ENCODE measurements around the gene MAGOH. TPM values are rescaled to one million over a fixed set of nuclear protein-coding genes. Genes with fewer than 3 reads are reported as not detected.

Gene MAGOH
- total and polyA plus RNA-seq, 8 donors = 31.8 to 88.3 (median 76.8) TPM

- DNase-seq (no peak), ATAC-seq (no peak)
- H3K36me3 ChIP-seq = peaks cover 0 to 65% of the 10 kb centered on the region in 2 donors
- no peaks in the 10 kb centered on the region for H3K4me1 ChIP-seq
- no peaks in the 10 kb centered on the region for H3K27me3 ChIP-seq
- H3K27ac ChIP-seq = no peak overlapping the region
- H3K9me3 ChIP-seq = no peaks in the 10 kb centered on the region
- no peak for TF ChIP-seq CTCF (IDR thresholded peaks at IDR 0.05)
- intact Hi-C loops (cut with DNase I) = no loop called here
- no peak overlapping the region for H3K4me3 ChIP-seq
Measured at GRCh38 chr1:53250325-53250724, 12.0 kb upstream of the MAGOH start.

- intact Hi-C loops (cut with DNase I) = no loop called here
- Histone ChIP-seq H3K36me3 (peaks cover 0 to 59% of the 10 kb centered on the region in 2 donors), H3K4me3 (no peak overlapping the region), H3K27ac (no peak overlapping the region), H3K9me3 (no peaks in the 10 kb centered on the region), H3K27me3 (no peaks in the 10 kb centered on the region), H3K4me1 (no peaks in the 10 kb centered on the region)
- ATAC-seq (no peak), DNase-seq (no peak)
- TF ChIP-seq CTCF (IDR thresholded peaks at IDR 0.05) = no peak
Measured at GRCh38 chr1:53249706-53250105, 11.4 kb upstream of the MAGOH start.

GRCh38 chr1:53246261-53247134 is 8.2 kb upstream of the MAGOH start:
- no peak overlapping the region for H3K27ac ChIP-seq
- no peaks in the 10 kb centered on the region for H3K27me3 ChIP-seq
- intact Hi-C loops (cut with DNase I) = no loop called here
- TF ChIP-seq CTCF (IDR thresholded peaks at IDR 0.05) = no peak
- DNase-seq = no peak
- no peaks in the 10 kb centered on the region for H3K9me3 ChIP-seq
- H3K4me3 ChIP-seq = no peak overlapping the region
- ATAC-seq = no peak
- no peaks in the 10 kb centered on the region for H3K4me1 ChIP-seq
- peaks cover 0 to 40% of the 10 kb centered on the region in 2 donors for H3K36me3 ChIP-seq

DNA sequence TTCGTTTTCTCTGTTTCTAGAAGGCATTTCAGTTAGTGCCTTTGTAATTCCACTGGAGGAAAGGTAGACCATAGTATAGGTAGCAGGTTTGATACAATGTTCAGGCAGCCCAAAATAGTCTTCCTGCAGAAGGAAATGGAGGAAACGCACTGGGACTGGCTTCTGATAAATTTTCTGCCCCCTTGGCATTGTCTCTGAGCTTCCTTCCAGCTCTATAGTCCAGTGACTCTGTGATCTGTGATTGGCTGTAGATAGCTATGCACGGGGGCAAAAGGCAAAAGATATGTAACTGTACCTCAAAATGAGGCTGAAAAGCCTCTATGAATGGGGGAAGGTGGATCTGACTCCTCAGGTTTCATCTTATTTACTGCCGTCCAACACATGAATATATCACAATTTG is 5.8 kb upstream of the MAGOH start:
- DNase-seq (no peak), ATAC-seq (no peak)
- no peaks in the 10 kb centered on the region for H3K27me3 ChIP-seq
- no peak for TF ChIP-seq CTCF (IDR thresholded peaks at IDR 0.05)
- H3K27ac ChIP-seq = no peak overlapping the region
- H3K4me3 ChIP-seq = no peak overlapping the region
- H3K4me1 ChIP-seq = no peaks in the 10 kb centered on the region
- no peaks in the 10 kb centered on the region for H3K9me3 ChIP-seq
- intact Hi-C loops (cut with DNase I) = no loop called here
- peaks cover 0 to 26% of the 10 kb centered on the region in 2 donors for H3K36me3 ChIP-seq

DNA sequence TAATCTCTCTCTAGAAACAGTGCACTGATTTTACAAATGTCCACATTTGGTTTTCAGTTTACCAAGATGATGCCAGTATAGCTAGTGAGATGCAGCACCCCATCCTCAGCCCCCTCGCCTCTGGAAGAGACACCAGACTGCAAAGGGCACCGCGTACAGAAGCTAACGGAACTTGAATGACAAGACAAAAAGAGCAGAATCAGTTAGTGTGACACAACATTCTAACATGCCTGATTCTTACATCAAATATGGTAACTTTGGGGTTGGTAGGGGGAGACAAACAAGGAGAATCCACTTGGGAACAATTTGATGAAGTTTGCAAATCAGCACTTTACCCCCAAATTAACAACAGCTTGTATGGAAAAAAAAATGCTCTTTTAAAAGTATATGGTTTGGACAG is 4.1 kb upstream of the MAGOH start:
- ATAC-seq = no peak
- intact Hi-C loops (cut with DNase I) = no loop called here

More for the DNA sequence above, 4.1 kb upstream of the MAGOH start:
- DNase-seq = no peak
- no peak for TF ChIP-seq CTCF (IDR thresholded peaks at IDR 0.05)
- no peak overlapping the region for H3K4me3 ChIP-seq
- H3K4me1 ChIP-seq = peaks cover 5 to 9% of the 10 kb centered on the region in 2 donors
- no peak overlapping the region for H3K27ac ChIP-seq
- H3K36me3 ChIP-seq = peaks cover 0 to 12% of the 10 kb centered on the region in 2 donors
- H3K9me3 ChIP-seq = no peaks in the 10 kb centered on the region
- no peaks in the 10 kb centered on the region for H3K27me3 ChIP-seq
